Endothelial cell (in vitro differentiated cells): ENCODE results near the gene MACROH2A2. TPM values are rescaled to one million over a fixed set of nuclear protein-coding genes. Genes with fewer than 3 reads are reported as not detected.

Source experiments
- DNase-seq: peaks from one replicate; pipeline ENCODE4 v3.0.0; 2021; ENCODE audit warnings: low spot score
- H3K27ac Mint-ChIP-seq: one replicate; pipeline ENCODE4 v1.8.0; 2021; ENCODE audit warnings: mixed read lengths, inconsistent platforms; ENCODE audit not compliant: unreplicated experiment
- H3K27me3 Mint-ChIP-seq: one replicate; pipeline ENCODE4 v1.8.0; 2021; ENCODE audit warnings: mild to moderate bottlenecking, moderate library complexity, mixed read lengths, inconsistent platforms; ENCODE audit not compliant: unreplicated experiment
- H3K36me3 Mint-ChIP-seq: one replicate; pipeline ENCODE4 v1.8.0; 2021; ENCODE audit warnings: mild to moderate bottlenecking, low read depth, mixed read lengths, inconsistent platforms; ENCODE audit not compliant: unreplicated experiment
- H3K4me1 Mint-ChIP-seq: one replicate; pipeline ENCODE4 v1.8.0; 2021; ENCODE audit warnings: mild to moderate bottlenecking, mixed read lengths, inconsistent platforms; ENCODE audit not compliant: unreplicated experiment
- H3K4me3 Mint-ChIP-seq: one replicate; pipeline ENCODE4 v1.8.0; 2021; ENCODE audit warnings: mild to moderate bottlenecking, mixed read lengths, inconsistent platforms; ENCODE audit not compliant: unreplicated experiment
- H3K9me3 Mint-ChIP-seq: one replicate; pipeline ENCODE4 v1.8.0; 2021; ENCODE audit warnings: mixed read lengths, inconsistent platforms; ENCODE audit not compliant: unreplicated experiment
- CTCF ChIP-seq: fragments of 200-600 bp; sonication (generic); IDR thresholded peaks from one replicate; pipeline ENCODE4 v1.5.0; 2021; ENCODE audit warnings: antibody characterized with exemption; ENCODE audit not compliant: unreplicated experiment
- total RNA-seq: library from RNA; stranded (reverse); fragmentation: NEBNext Ultra II Directional; extraction: Animal tissue kit (Norgen Biotek cat#: 25700); gene quantifications from one replicate; pipeline ENCODE4 v1.2.1, GENCODE V29; 2021; ENCODE audit not compliant: unreplicated experiment

MACROH2A2 gene
- total RNA-seq, 1 donor from 2014 or later, result 75.2 TPM

GRCh38 chr10:70066190-70066589 is 13.5 kb downstream of the MACROH2A2 start:
- TF ChIP-seq CTCF, result no peak
- no peak for DNase-seq
- peaks cover 15% of the 10 kb centered on the region for H3K4me1 Mint-ChIP-seq
- H3K27me3 Mint-ChIP-seq, result no peaks in the 10 kb centered on the region
- H3K4me3 Mint-ChIP-seq, result no peak overlapping the region
- H3K9me3 Mint-ChIP-seq, result no peaks in the 10 kb centered on the region
- no peak overlapping the region for H3K27ac Mint-ChIP-seq
- H3K36me3 Mint-ChIP-seq, result peaks cover 11% of the 10 kb centered on the region

- no peaks in the 10 kb centered on the region for H3K9me3 Mint-ChIP-seq
- no peak for TF ChIP-seq CTCF
Observed at GRCh38 chr10:70067586-70067985, 14.9 kb downstream of the MACROH2A2 start.

DNA sequence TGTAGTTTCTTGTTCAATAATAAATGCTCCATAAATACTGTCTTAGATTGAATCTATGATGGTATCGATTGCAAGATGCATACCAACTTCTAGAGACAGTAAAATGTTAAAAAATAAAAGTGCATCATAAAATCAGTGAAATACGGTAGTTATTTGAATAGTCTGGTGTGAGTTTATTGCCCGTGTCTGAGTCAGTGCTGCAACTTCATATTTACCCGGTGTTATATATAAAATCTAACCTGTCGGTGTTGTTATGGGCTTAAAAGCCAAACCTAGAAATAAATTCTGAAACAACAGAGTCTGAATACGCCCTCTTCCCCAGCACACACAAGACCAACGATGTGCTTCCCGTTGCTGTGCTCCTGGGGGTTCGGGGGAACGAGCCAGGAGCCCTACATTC is 16.3 kb downstream of the MACROH2A2 start:
- no peak overlapping the region for H3K27ac Mint-ChIP-seq
- peaks cover 2% of the 10 kb centered on the region for H3K27me3 Mint-ChIP-seq
- peaks cover 9% of the 10 kb centered on the region for H3K4me1 Mint-ChIP-seq
- H3K36me3 Mint-ChIP-seq, result peaks cover 11% of the 10 kb centered on the region
- no peak for DNase-seq
- no peak overlapping the region for H3K4me3 Mint-ChIP-seq
- no peak for TF ChIP-seq CTCF
- no peaks in the 10 kb centered on the region for H3K9me3 Mint-ChIP-seq

More at GRCh38 chr10:70067586-70067985, 14.9 kb downstream of the MACROH2A2 start:
- no peak overlapping the region for H3K4me3 Mint-ChIP-seq
- no peak overlapping the region for H3K27ac Mint-ChIP-seq
- H3K36me3 Mint-ChIP-seq, result peaks cover 11% of the 10 kb centered on the region
- H3K4me1 Mint-ChIP-seq, result peaks cover 14% of the 10 kb centered on the region
- H3K27me3 Mint-ChIP-seq, result peaks cover 2% of the 10 kb centered on the region
- no peak for DNase-seq

DNA sequence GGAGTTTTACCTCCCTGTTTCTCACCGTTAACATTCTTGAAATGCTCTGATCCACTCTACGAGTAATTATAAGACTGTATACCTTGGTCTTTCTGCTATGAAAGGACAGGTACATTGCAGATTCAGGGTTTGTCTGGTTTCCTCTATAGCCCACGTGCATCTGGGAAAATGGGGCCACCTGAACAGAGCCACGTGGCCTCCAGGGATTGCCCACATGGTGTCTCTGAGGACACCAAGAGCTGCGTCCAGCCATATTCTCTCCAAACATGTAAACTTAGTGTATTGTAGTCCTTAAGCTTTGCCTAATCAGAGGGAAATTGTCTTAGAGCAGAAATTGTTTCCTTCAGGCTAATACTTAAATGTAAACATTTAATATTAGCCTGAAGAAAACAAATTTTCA is 16.7 kb downstream of the MACROH2A2 start:
- H3K27ac Mint-ChIP-seq, result no peak overlapping the region
- H3K4me3 Mint-ChIP-seq, result no peak overlapping the region
- H3K4me1 Mint-ChIP-seq, result peaks cover 8% of the 10 kb centered on the region
- H3K27me3 Mint-ChIP-seq, result peaks cover 2% of the 10 kb centered on the region
- no peak for DNase-seq
- no peaks in the 10 kb centered on the region for H3K9me3 Mint-ChIP-seq
- peaks cover 11% of the 10 kb centered on the region for H3K36me3 Mint-ChIP-seq
- TF ChIP-seq CTCF, result no peak

- Mint-ChIP-seq H3K4me1 (peaks cover 3% of the 10 kb centered on the region), H3K9me3 (no peaks in the 10 kb centered on the region)
Observed at GRCh38 chr10:70070834-70071233, 18.2 kb downstream of the MACROH2A2 start.

More at GRCh38 chr10:70070834-70071233, 18.2 kb downstream of the MACROH2A2 start:
- no peak for DNase-seq
- Mint-ChIP-seq H3K4me3 (no peak overlapping the region), H3K27me3 (peaks cover 3% of the 10 kb centered on the region), H3K27ac (no peak overlapping the region), H3K36me3 (peaks cover 4% of the 10 kb centered on the region)
- no peak for TF ChIP-seq CTCF
